ENCODE results near the gene AUTS2.

The AUTS2 gene

GRCh38 chr7:69719717-69720116, 121.4 kb downstream of the AUTS2 start:
- no peak for TF ChIP-seq EZH2 (IDR thresholded peaks at IDR 0.05; ENCODE audit: borderline replicate concordance, low read length)
- TF ChIP-seq, protein P1, sequence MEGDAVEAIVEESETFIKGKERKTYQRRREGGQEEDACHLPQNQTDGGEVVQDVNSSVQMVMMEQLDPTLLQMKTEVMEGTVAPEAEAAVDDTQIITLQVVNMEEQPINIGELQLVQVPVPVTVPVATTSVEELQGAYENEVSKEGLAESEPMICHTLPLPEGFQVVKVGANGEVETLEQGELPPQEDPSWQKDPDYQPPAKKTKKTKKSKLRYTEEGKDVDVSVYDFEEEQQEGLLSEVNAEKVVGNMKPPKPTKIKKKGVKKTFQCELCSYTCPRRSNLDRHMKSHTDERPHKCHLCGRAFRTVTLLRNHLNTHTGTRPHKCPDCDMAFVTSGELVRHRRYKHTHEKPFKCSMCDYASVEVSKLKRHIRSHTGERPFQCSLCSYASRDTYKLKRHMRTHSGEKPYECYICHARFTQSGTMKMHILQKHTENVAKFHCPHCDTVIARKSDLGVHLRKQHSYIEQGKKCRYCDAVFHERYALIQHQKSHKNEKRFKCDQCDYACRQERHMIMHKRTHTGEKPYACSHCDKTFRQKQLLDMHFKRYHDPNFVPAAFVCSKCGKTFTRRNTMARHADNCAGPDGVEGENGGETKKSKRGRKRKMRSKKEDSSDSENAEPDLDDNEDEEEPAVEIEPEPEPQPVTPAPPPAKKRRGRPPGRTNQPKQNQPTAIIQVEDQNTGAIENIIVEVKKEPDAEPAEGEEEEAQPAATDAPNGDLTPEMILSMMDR (IDR thresholded peaks at IDR 0.05; ENCODE audit: low read length), result no peak
- Histone ChIP-seq H4K20me1 (ENCODE audit: insufficient read depth, low read length) (no peaks in the 10 kb centered on the region), H3F3A (ENCODE audit: insufficient read depth, low read length) (no peaks in the 10 kb centered on the region)

GRCh38 chr7:69722843-69723242, 124.6 kb downstream of the AUTS2 start:
- Histone ChIP-seq H3K4me3 (ENCODE audit: low read depth, low read length, poor library complexity, severe bottlenecking) (no peak overlapping the region), H4K20me1 (ENCODE audit: insufficient read depth, low read length) (no peaks in the 10 kb centered on the region), H3K9me2 (ENCODE audit: low read depth, low read length) (no peaks in the 10 kb centered on the region), H2AFZ (ENCODE audit: low read length) (no peak overlapping the region), H3K4me2 (ENCODE audit: low read length) (no peak overlapping the region), H3K9me3 (ENCODE audit: low read length) (no peaks in the 10 kb centered on the region), H3K27ac (ENCODE audit: low read depth, low read length, poor library complexity, severe bottlenecking) (no peak overlapping the region), H3K27me3 (ENCODE audit: insufficient read depth, low read length) (no peaks in the 10 kb centered on the region), H3K9ac (ENCODE audit: low read length) (no peak overlapping the region), H3F3A (ENCODE audit: insufficient read depth, low read length) (no peaks in the 10 kb centered on the region), H3K79me2 (ENCODE audit: insufficient read depth, low read length) (peaks cover 97% of the 10 kb centered on the region), H3K4me1 (ENCODE audit: insufficient read depth, low read length, severe bottlenecking) (peaks cover 54% of the 10 kb centered on the region), H3K36me3 (ENCODE audit: insufficient read depth, low read length) (peaks cover 26% of the 10 kb centered on the region)
- no peak for TF ChIP-seq EZH2 (IDR thresholded peaks at IDR 0.05; ENCODE audit: borderline replicate concordance, low read length)
- TF ChIP-seq, protein P1 (IDR thresholded peaks at IDR 0.05; ENCODE audit: low read length), result no peak

More at GRCh38 chr7:69719717-69720116, 121.4 kb downstream of the AUTS2 start:
- Histone ChIP-seq H3K36me3 (ENCODE audit: insufficient read depth, low read length) (peaks cover 3% of the 10 kb centered on the region; the same call in 1 of the 2 replicates), H3K9ac (ENCODE audit: low read length) (no peak overlapping the region), H3K27me3 (ENCODE audit: insufficient read depth, low read length) (no peaks in the 10 kb centered on the region), H3K9me3 (ENCODE audit: low read length) (no peaks in the 10 kb centered on the region), H3K79me2 (ENCODE audit: insufficient read depth, low read length) (peaks cover 91% of the 10 kb centered on the region), H3K4me2 (ENCODE audit: low read length) (no peak overlapping the region), H3K9me2 (ENCODE audit: low read depth, low read length) (no peaks in the 10 kb centered on the region), H3K27ac (ENCODE audit: low read depth, low read length, poor library complexity, severe bottlenecking) (no peak overlapping the region), H2AFZ (ENCODE audit: low read length) (no peak overlapping the region), H3K4me3 (ENCODE audit: low read depth, low read length, poor library complexity, severe bottlenecking) (no peak overlapping the region), H3K4me1 (ENCODE audit: insufficient read depth, low read length, severe bottlenecking) (peaks cover 56% of the 10 kb centered on the region)

GRCh38 chr7:69723663-69724062, 125.4 kb downstream of the AUTS2 start:
- Histone ChIP-seq H3K4me1 (ENCODE audit: insufficient read depth, low read length, severe bottlenecking) (peaks cover 54% of the 10 kb centered on the region), H3K4me3 (ENCODE audit: low read depth, low read length, poor library complexity, severe bottlenecking) (no peak overlapping the region), H3K27ac (ENCODE audit: low read depth, low read length, poor library complexity, severe bottlenecking) (no peak overlapping the region), H3K9me3 (ENCODE audit: low read length) (no peaks in the 10 kb centered on the region), H2AFZ (ENCODE audit: low read length) (no peak overlapping the region), H4K20me1 (ENCODE audit: insufficient read depth, low read length) (no peaks in the 10 kb centered on the region), H3K4me2 (ENCODE audit: low read length) (no peak overlapping the region), H3K36me3 (ENCODE audit: insufficient read depth, low read length) (peaks cover 26% of the 10 kb centered on the region), H3F3A (ENCODE audit: insufficient read depth, low read length) (no peaks in the 10 kb centered on the region), H3K79me2 (ENCODE audit: insufficient read depth, low read length) (peaks cover 97% of the 10 kb centered on the region), H3K27me3 (ENCODE audit: insufficient read depth, low read length) (no peaks in the 10 kb centered on the region), H3K9ac (ENCODE audit: low read length) (no peak overlapping the region), H3K9me2 (ENCODE audit: low read depth, low read length) (no peaks in the 10 kb centered on the region)
- no peak for TF ChIP-seq EZH2 (IDR thresholded peaks at IDR 0.05; ENCODE audit: borderline replicate concordance, low read length)
- TF ChIP-seq, protein P1 (IDR thresholded peaks at IDR 0.05; ENCODE audit: low read length), result no peak

Data from OCI-LY1 (cell line).